ENCODE results near the gene XRRA1.
"Not testable (repeated sequence)": the region's sequence is repeated elsewhere in the genome, so short reads cannot be mapped to it uniquely, and the experiment has no call there.

Gene XRRA1

DNA sequence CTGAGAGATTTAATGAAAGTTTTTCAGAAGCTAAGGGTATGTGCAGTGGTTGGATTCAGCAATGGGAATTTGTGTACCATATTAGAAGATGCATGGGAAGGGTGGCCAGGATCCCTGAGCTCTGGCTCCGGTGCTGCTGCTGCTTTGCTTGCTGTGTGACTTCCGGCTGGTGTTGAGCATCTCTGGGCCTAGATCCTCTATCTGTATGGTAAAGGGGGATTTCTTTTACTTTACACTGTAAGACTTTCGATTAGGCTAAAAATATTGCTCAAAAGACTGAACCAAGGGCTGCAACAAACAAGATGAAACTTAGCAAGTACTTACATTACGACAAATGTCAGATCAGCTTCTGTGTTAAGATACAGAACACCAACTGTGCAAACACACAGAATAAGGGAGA is 39.1 kb downstream of the XRRA1 start:
- Histone ChIP-seq H3K9me3 (ENCODE audit: severe bottlenecking) (no peaks in the 10 kb centered on the region), H3K4me3 (ENCODE audit: low read depth, low read length) (no peak overlapping the region), H3K27me3 (ENCODE audit: insufficient read depth, low read depth, severe bottlenecking) (no peaks in the 10 kb centered on the region), H3K36me3 (peaks cover 73% of the 10 kb centered on the region), H3K27ac (no peak overlapping the region)
- no peak for DNase-seq
- TF ChIP-seq, protein P1, sequence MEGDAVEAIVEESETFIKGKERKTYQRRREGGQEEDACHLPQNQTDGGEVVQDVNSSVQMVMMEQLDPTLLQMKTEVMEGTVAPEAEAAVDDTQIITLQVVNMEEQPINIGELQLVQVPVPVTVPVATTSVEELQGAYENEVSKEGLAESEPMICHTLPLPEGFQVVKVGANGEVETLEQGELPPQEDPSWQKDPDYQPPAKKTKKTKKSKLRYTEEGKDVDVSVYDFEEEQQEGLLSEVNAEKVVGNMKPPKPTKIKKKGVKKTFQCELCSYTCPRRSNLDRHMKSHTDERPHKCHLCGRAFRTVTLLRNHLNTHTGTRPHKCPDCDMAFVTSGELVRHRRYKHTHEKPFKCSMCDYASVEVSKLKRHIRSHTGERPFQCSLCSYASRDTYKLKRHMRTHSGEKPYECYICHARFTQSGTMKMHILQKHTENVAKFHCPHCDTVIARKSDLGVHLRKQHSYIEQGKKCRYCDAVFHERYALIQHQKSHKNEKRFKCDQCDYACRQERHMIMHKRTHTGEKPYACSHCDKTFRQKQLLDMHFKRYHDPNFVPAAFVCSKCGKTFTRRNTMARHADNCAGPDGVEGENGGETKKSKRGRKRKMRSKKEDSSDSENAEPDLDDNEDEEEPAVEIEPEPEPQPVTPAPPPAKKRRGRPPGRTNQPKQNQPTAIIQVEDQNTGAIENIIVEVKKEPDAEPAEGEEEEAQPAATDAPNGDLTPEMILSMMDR (IDR thresholded peaks at IDR 0.05; ENCODE audit: low read depth, low read length) = no peak

DNA sequence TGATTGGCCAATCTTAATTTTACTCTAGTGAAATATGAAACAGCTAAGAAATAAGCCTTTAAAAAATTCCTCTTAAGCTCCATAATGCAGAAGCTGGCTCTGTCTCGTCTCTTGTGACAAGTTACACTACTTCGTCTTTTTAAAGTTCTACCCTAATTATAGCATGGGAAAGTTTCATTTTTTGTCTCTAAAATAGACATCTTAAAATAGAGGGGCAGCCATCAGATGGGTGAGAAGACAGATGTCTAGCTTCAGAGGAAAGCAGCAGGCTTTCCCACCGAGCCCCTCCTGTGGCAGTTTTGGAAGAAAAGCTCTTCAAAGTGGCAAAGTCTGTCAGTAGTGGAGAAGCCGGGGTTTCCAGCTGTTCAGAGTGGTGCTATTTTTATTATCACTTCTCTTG is 39.5 kb downstream of the XRRA1 start:
- TF ChIP-seq, protein P1 (IDR thresholded peaks at IDR 0.05; ENCODE audit: low read depth, low read length) = no peak
- no peak overlapping the region for H3K4me3 ChIP-seq (ENCODE audit: low read depth, low read length)
- peaks cover 71% of the 10 kb centered on the region for H3K36me3 ChIP-seq
- no peak overlapping the region for H3K27ac ChIP-seq
- H3K9me3 ChIP-seq (ENCODE audit: severe bottlenecking) = no peaks in the 10 kb centered on the region
- no peak for DNase-seq
- no peaks in the 10 kb centered on the region for H3K27me3 ChIP-seq (ENCODE audit: insufficient read depth, low read depth, severe bottlenecking)

DNA sequence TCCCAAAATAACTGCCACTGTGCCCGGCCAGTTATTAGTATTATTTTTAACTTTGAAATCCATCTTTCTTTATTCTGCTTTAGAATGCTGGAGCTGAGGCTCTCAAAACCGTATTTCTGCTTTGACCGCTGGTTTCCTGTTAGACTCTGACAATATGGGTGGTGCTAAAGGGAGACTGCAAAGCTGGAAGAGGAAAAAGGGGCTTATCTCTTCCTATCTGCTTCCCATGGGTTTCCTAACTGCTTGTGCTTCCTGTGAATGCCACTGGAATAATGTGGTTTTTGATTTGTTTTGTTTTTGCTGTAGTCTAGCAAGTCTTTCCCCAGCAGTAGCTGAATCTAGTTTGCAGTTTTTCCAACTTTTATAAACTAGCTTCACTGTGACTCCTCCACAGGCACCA is 43.6 kb downstream of the XRRA1 start:
- Histone ChIP-seq H3K36me3 (peaks cover 69% of the 10 kb centered on the region), H3K27ac (no peak overlapping the region), H3K9me3 (ENCODE audit: severe bottlenecking) (peaks cover 16% of the 10 kb centered on the region), H3K27me3 (ENCODE audit: insufficient read depth, low read depth, severe bottlenecking) (no peaks in the 10 kb centered on the region), H3K4me3 (ENCODE audit: low read depth, low read length) (no peak overlapping the region)
- DNase-seq = no peak
- TF ChIP-seq, protein P1 (IDR thresholded peaks at IDR 0.05; ENCODE audit: low read depth, low read length) = no peak

DNA sequence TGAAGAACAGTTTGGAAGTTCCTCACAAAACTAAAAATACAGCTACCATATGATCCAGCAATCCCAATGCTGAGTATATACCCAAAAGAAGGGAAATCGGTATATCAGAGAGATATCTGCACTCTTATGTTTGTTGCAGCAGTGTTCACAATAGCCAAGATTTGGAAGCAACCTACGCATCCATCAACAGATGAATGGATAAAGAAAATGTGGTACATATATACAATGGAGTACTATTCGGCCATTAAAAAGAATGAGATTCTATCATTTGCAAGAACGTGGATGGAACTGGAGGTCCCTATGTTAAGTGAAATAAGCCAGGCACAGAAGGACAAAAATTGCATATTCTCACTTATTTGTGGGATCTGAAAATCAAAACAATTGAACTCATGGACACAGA is 46.5 kb downstream of the XRRA1 start:
- TF ChIP-seq, protein P1 (IDR thresholded peaks at IDR 0.05; ENCODE audit: low read depth, low read length) = no peak
- H3K9me3 ChIP-seq (ENCODE audit: severe bottlenecking) = peaks cover 16% of the 10 kb centered on the region
- no peak overlapping the region for H3K4me3 ChIP-seq (ENCODE audit: low read depth, low read length)
- H3K27ac ChIP-seq = no peak overlapping the region
- H3K36me3 ChIP-seq = peaks cover 42% of the 10 kb centered on the region
- H3K27me3 ChIP-seq (ENCODE audit: insufficient read depth, low read depth, severe bottlenecking) = no peaks in the 10 kb centered on the region
- no peak for DNase-seq

DNA sequence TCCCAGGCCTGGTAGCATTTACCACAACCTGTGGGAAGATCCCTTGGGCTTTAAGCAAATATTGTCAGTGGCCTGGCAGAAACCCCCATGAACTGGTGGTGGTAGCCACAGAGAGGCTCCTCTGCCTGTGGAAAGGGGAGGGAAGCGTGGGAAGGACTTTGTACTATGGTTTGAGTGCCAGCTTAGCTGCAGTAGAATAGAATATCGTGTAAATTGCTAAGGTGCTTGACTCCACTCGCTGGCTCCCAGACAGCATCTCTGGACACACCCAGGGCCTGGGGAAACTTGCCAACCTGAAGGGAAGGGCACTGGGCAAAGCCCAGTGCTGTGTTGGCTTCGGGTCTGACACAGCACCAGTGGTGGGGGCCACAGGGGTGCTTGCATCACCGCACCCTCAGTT is 52.6 kb downstream of the XRRA1 start:
- H3K9me3 ChIP-seq (ENCODE audit: severe bottlenecking) = peaks cover 6% of the 10 kb centered on the region
- TF ChIP-seq, protein P1 (IDR thresholded peaks at IDR 0.05; ENCODE audit: low read depth, low read length) = no peak
- H3K4me3 ChIP-seq (ENCODE audit: low read depth, low read length) = no peak overlapping the region
- H3K27me3 ChIP-seq (ENCODE audit: insufficient read depth, low read depth, severe bottlenecking) = no peaks in the 10 kb centered on the region
- H3K36me3 ChIP-seq = peaks cover 7% of the 10 kb centered on the region
- no peak overlapping the region for H3K27ac ChIP-seq
- DNase-seq = no peak

DNA sequence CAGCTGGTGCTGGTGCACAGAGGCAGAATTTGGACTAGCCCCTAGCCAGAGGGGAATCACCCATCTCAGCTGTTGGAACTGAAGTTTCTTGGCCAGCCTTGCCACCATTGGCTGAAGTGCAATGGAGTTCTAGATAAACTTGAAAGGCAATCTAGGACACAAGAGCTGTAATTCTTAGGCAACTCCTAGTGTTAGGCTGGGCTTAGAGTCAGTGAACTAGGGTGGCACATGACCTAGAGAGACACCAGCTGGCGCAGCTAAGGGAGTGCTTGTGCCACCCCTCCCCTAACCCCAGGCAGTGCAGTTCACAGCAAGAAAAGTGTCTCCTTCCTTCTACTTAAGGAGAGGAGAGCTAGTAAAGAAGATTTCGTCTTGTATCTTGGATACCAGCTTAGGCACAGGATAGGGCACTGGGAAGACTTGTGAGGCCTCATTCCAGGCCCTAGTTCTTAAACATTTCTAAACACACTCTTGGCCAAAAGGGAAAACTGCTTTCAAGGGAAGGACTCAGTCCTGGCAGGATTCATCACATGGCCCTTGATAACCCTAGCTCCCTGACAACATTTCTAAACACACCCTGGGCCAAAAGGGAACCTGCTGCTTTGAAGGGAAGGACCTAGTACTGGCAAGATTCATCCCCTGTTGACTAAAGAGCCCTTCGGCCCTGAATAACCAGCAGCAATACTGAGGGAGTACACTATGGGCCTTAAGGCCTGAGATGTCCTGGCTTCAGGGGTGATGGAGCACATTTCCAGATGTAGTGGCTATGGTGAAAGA is 53.4 kb downstream of the XRRA1 start:
- Histone ChIP-seq H3K27me3 (ENCODE audit: insufficient read depth, low read depth, severe bottlenecking) (no peaks in the 10 kb centered on the region), H3K27ac (no peak overlapping the region), H3K4me3 (ENCODE audit: low read depth, low read length) (no peak overlapping the region), H3K9me3 (ENCODE audit: severe bottlenecking) (no peaks in the 10 kb centered on the region), H3K36me3 (peaks cover 2% of the 10 kb centered on the region)
- no peak for DNase-seq
- TF ChIP-seq, protein P1 (IDR thresholded peaks at IDR 0.05; ENCODE audit: low read depth, low read length) = no peak

DNA sequence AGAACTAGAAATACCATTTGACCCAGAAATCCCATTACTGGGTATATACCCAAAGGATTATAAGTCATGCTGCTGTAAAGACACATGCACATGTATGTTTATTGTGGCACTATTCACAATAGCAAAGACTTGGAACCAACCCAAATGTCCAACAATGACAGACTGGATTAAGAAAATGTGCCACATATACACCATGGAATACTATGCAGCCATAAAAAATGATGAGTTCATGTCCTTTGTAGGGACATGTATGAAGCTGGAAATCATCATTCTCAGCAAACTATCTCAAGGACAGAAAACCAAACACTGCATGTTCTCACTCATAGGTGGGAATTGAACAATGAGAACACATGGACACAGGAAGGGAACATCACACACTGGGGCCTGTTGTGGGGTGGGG is 55.9 kb downstream of the XRRA1 start:
- H3K27me3 ChIP-seq (ENCODE audit: insufficient read depth, low read depth, severe bottlenecking); H3K27ac ChIP-seq; DNase-seq; H3K4me3 ChIP-seq (ENCODE audit: low read depth, low read length); H3K36me3 ChIP-seq; H3K9me3 ChIP-seq (ENCODE audit: severe bottlenecking): not testable (repeated sequence)
